Ishikawa (cell line): ENCODE data around the gene ALDH5A1.
A peak's percentile ranks its signal among the peaks of the same experiment; 100 is the strongest.

ENCODE experiments used
- CEBPB ChIP-seq: IDR thresholded peaks from 2 replicates; pipeline ENCODE4 v1.6.1; 2012
- CREB1 ChIP-seq: IDR thresholded peaks from 2 replicates; pipeline ENCODE4 v1.6.1; 2012; ENCODE audit warnings: low read depth
- EGR1 ChIP-seq: IDR thresholded peaks from 2 replicates; pipeline ENCODE4 v1.6.1; 2012
- EP300 ChIP-seq: IDR thresholded peaks from 2 replicates; pipeline ENCODE4 v1.6.1; 2012; ENCODE audit warnings: borderline replicate concordance
- FOXM1 ChIP-seq: IDR thresholded peaks from 2 replicates; pipeline ENCODE4 v1.6.1; 2012; ENCODE audit warnings: low read depth, borderline replicate concordance
- MAX ChIP-seq: IDR thresholded peaks from 2 replicates; pipeline ENCODE4 v1.6.1; 2012
- NFIC ChIP-seq: IDR thresholded peaks from 2 replicates; pipeline ENCODE4 v1.6.1; 2012
- RAD21 ChIP-seq: IDR thresholded peaks from 2 replicates; pipeline ENCODE4 v1.6.1; 2012; ENCODE audit warnings: low read depth
- REST ChIP-seq: IDR thresholded peaks from 2 replicates; pipeline ENCODE4 v1.6.1; 2012; ENCODE audit warnings: low read depth, mild to moderate bottlenecking
- TAF1 ChIP-seq: IDR thresholded peaks from 2 replicates; pipeline ENCODE4 v1.6.1; 2012; ENCODE audit warnings: low read depth, mild to moderate bottlenecking
- TCF12 ChIP-seq: IDR thresholded peaks from 2 replicates; pipeline ENCODE4 v1.6.1; 2012; ENCODE audit warnings: low read depth
- TEAD4 ChIP-seq: IDR thresholded peaks from 2 replicates; pipeline ENCODE4 v1.6.1; 2012
- YY1 ChIP-seq: IDR thresholded peaks from 2 replicates; pipeline ENCODE4 v1.6.1; 2012; ENCODE audit warnings: low read depth
- ZBTB7A ChIP-seq: IDR thresholded peaks from 2 replicates; pipeline ENCODE4 v1.6.1; 2012; ENCODE audit warnings: low read depth
- TF ChIP-seq, protein P1 (sequence below): IDR thresholded peaks from 2 replicates; pipeline ENCODE4 v1.6.1; 2012

ALDH5A1 gene

GRCh38 chr6:24448828-24449525 lies 45.8 kb upstream of the ALDH5A1 start:
- TF ChIP-seq EP300 (no peak), ZBTB7A (no peak), TEAD4 (no peak), REST (no peak), EGR1 (no peak), YY1 (no peak), TCF12 (no peak), CEBPB (no peak), TAF1 (no peak), CREB1 (no peak), RAD21 (no peak), FOXM1 (no peak), MAX (no peak), NFIC (no peak)
- TF ChIP-seq, protein P1, sequence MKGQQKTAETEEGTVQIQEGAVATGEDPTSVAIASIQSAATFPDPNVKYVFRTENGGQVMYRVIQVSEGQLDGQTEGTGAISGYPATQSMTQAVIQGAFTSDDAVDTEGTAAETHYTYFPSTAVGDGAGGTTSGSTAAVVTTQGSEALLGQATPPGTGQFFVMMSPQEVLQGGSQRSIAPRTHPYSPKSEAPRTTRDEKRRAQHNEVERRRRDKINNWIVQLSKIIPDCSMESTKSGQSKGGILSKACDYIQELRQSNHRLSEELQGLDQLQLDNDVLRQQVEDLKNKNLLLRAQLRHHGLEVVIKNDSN = no peak

DNA sequence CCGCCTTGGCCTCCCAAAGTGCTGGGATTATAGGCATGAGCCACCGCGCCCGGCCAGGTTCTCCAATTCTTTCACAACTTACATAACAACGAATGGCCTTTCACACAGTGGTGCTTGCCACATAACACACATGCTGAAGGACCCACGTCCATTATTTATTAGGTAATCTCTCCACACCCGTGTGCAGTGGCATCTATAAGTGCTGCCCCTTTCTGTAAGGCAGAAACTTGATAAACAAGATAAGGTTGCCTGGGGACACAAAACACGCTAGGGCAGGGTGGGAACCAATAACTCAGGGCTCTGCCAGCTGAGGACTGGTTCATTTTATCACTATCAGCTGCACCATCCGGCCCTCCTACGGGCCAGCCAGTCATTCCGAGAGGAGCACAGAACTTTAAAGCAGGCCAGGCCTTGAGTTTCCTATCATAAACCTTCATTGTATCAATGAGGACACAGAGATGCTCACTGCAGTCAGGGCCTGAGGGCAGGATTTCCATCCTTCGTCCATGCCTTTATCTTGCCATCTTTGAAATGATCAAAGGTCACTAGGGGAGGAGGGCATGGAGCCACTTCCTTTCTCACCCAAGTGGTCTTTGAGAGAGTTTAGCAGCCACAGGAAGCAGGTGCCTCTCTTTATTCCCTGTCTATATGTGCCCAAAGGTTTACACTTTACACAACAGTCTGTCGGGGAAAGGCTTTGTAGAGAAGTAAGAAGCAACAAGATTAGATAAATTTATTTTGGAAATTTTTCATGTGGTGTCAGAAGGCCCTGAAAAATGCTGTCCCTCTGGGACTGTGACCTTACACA lies 43.0 kb upstream of the ALDH5A1 start:
- TF ChIP-seq, protein P1 = no peak
- TF ChIP-seq TAF1 = no peak
- no peak for TF ChIP-seq EGR1

DNA sequence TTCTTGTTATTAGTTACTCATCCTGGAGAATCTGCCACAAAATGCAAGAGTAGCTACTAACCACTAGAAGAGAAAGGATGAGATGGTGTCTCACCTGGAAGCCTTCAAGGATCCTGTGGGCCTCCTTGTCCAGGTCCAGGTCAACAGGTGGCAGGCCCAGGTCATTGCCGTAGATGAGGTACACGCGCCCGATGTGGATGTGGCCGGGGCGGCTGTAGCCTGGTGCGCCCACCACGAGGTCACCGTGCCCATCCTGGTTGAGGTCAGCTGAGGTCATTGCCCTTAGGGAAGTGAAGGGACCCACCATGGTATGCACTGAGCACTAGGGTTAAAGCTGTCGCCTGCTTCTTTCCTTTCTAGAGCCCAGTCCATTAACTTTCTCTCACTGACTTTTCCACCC lies 40.8 kb upstream of the ALDH5A1 start:
- TF ChIP-seq MAX (no peak), YY1 (no peak), TEAD4 (no peak), CEBPB (no peak), EGR1 (no peak), FOXM1 (no peak), RAD21 (no peak), EP300 (no peak), NFIC (no peak), ZBTB7A (no peak), TAF1 (no peak), REST (no peak), CREB1 (no peak), TCF12 (no peak)
- TF ChIP-seq, protein P1 = no peak

- TF ChIP-seq NFIC (peak; percentile 25; the same call in 1 of the 2 replicates), YY1 (no peak)
These were observed 40.3 kb upstream of the ALDH5A1 start for GRCh38 chr6:24454452-24454851.

- no peak for TF ChIP-seq CREB1
These were observed 39.7 kb upstream of the ALDH5A1 start for GRCh38 chr6:24455061-24455460.

DNA sequence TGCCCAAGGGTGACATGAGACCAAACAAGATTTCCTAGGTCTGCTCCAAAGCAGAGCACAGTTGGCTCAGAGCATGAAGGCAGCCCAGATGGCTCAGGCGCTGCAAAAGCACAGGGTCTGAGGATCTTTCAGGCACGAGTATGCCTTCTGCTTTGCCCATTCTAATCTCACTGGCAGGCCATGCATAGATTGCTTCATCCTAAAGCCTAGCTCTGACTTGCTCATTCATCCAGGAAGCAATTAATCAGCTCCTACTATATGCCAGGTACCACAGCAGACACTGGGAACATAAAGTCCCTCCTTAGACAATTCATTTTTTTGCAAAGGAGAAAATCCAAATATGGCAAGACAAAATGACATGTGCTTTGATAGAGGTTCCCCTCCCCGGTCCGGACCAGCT lies 36.6 kb upstream of the ALDH5A1 start:
- TF ChIP-seq FOXM1 (no peak), MAX (no peak), ZBTB7A (no peak), REST (no peak)
- TF ChIP-seq, protein P1 = no peak
